H1 (cell line): ENCODE results near the gene BCAS1. TPM values are rescaled to one million over a fixed set of nuclear protein-coding genes. Genes with fewer than 3 reads are reported as not detected.
A peak's percentile ranks its signal among the peaks of the same experiment; 100 is the strongest.

Source experiments
- CTCF ChIA-PET: fragments of 300-600 bp; sonication (Branson Sonifier 250); formaldehyde crosslinking; loops from one replicate; lab custom pipeline; 2021; ENCODE audit not compliant: partially characterized antibody; lab: Charles Lee
- POLR2A ChIA-PET: fragments of 300-600 bp; sonication (Branson Sonifier 250); formaldehyde crosslinking; loops from one replicate; lab custom pipeline; 2021; ENCODE audit warnings: inconsistent platforms; ENCODE audit not compliant: partially characterized antibody; lab: Charles Lee
- DNase-seq, 2 experiments: peaks; one replicate each; pipeline versions ENCODE4 v3.0.0 to v3.0.0-alpha.2; 2010 to 2022; ENCODE audit warnings: low spot score in 2 of 2, low read depth in 1 of 2, mixed read lengths in 1 of 2
- FAIRE-seq: peaks from 2 replicates; lab custom pipeline; 2011; peaks lifted over from hg19 to GRCh38; lab: Jason Lieb, UNC
- H2AFZ ChIP-seq: 2 replicates; pipeline ENCODE4 v1.8.1; 2012; ENCODE audit warnings: low read length, inconsistent platforms
- H2AK5ac ChIP-seq: 2 replicates; pipeline ENCODE4 v1.6.1; 2013; ENCODE audit warnings: low read depth, low read length
- H2BK120ac ChIP-seq: replicated peaks from 2 replicates; pipeline ENCODE3; 2013; ENCODE audit warnings: low read depth, low read length, inconsistent platforms
- H2BK12ac ChIP-seq: 2 replicates; pipeline ENCODE4 v1.6.1; 2013; ENCODE audit warnings: low read depth, low read length
- H2BK15ac ChIP-seq: 2 replicates; pipeline ENCODE4 v1.6.1; 2013; ENCODE audit warnings: low read length
- H2BK20ac ChIP-seq: 2 replicates; pipeline ENCODE4 v1.6.1; 2013; ENCODE audit warnings: low read length
- H2BK5ac ChIP-seq: 2 replicates; pipeline ENCODE4 v1.6.1; 2013; ENCODE audit warnings: low read depth, low read length
- H3K14ac ChIP-seq: 2 replicates; pipeline ENCODE4 v1.6.1; 2013; ENCODE audit warnings: inconsistent platforms; ENCODE audit not compliant: insufficient read length
- H3K18ac ChIP-seq: 2 replicates; pipeline ENCODE4 v1.6.1; 2013; ENCODE audit warnings: low read length; ENCODE audit errors: extremely low read depth
- H3K23ac ChIP-seq: 2 replicates; pipeline ENCODE4 v1.6.1; 2013; ENCODE audit warnings: inconsistent platforms; ENCODE audit not compliant: insufficient read length
- H3K23me2 ChIP-seq: 2 replicates; pipeline ENCODE4 v1.6.1; 2013; ENCODE audit warnings: low read depth, low read length
- H3K27ac ChIP-seq: 2 replicates; pipeline ENCODE4 v1.6.1; 2011; ENCODE audit warnings: low read depth, low read length, inconsistent platforms
- H3K27me3 ChIP-seq, 4 experiments: replicated peaks in 1 of 4; 1 replicate in 1 of 4; 2 replicates in 3 of 4; pipeline versions ENCODE4 v1.6.1 to v1.8.1; 2011 to 2013; ENCODE audit warnings: low read length in 3 of 4, mild to moderate bottlenecking in 3 of 4, inconsistent platforms in 2 of 4, mixed read lengths in 2 of 4, moderate library complexity in 1 of 4; ENCODE audit not compliant: control insufficient read depth in 3 of 4, insufficient read depth in 3 of 4; ENCODE audit errors: extremely low read depth in 1 of 4
- H3K36me3 ChIP-seq, 4 experiments: 2 replicates each; pipeline versions ENCODE4 v1.6.1 to v1.8.1; 2011 to 2013; ENCODE audit warnings: mild to moderate bottlenecking in 4 of 4, low read length in 3 of 4, moderate library complexity in 2 of 4, control low read depth in 1 of 4, inconsistent platforms in 1 of 4; ENCODE audit not compliant: insufficient read depth in 4 of 4, control insufficient read depth in 2 of 4
- H3K4ac ChIP-seq: replicated peaks from 2 replicates; pipeline ENCODE3; 2013; ENCODE audit warnings: low read length, low read depth, mixed read lengths, inconsistent platforms; ENCODE audit not compliant: insufficient read length
- H3K4me1 ChIP-seq, 4 experiments: replicated peaks in 1 of 4; 1 replicate in 1 of 4; 2 replicates in 3 of 4; pipeline versions ENCODE4 v1.6.1 to v1.8.1; 2011 to 2013; ENCODE audit warnings: low read length in 3 of 4, inconsistent platforms in 2 of 4, mixed read lengths in 1 of 4; ENCODE audit not compliant: insufficient read depth in 4 of 4, control insufficient read depth in 3 of 4
- H3K4me2 ChIP-seq, 2 experiments: 2 replicates each; pipeline versions ENCODE4 v1.6.1 to v1.8.1; 2011 to 2013; ENCODE audit warnings: low read depth in 2 of 2, low read length in 2 of 2, control low read depth in 1 of 2, inconsistent platforms in 1 of 2, mild to moderate bottlenecking in 1 of 2; ENCODE audit not compliant: insufficient read depth in 1 of 2
- H3K4me3 ChIP-seq, 4 experiments: fragments of 200-600, 300-600 bp in 1 of 4; sonication (generic), shearing (Covaris generic), sonication (Bioruptor Twin) in 1 of 4; 2 replicates each; pipeline versions ENCODE4 v1.5.1 to v1.8.1; 2011 to 2016; ENCODE audit warnings: low read length in 4 of 4, low read depth in 3 of 4, control low read depth in 2 of 4, inconsistent platforms in 2 of 4, mild to moderate bottlenecking in 2 of 4, mixed read lengths in 1 of 4, moderate library complexity in 1 of 4; ENCODE audit not compliant: insufficient read depth in 2 of 4; ENCODE audit errors: extremely low read depth in 1 of 4
- H3K56ac ChIP-seq: replicated peaks from 2 replicates; pipeline ENCODE3; 2013; ENCODE audit warnings: low read depth, mild to moderate bottlenecking, mixed read lengths, low read length, inconsistent platforms; ENCODE audit not compliant: insufficient read length
- H3K79me1 ChIP-seq: 2 replicates; pipeline ENCODE4 v1.6.1; 2013; ENCODE audit warnings: low read depth, low read length, control low read depth
- H3K79me2 ChIP-seq, 2 experiments: 2 replicates each; pipeline versions ENCODE4 v1.6.1 to v1.8.1; 2012 to 2013; ENCODE audit warnings: low read length in 2 of 2, mild to moderate bottlenecking in 2 of 2, inconsistent platforms in 1 of 2; ENCODE audit not compliant: insufficient read depth in 2 of 2, control insufficient read depth in 1 of 2
- H3K9ac ChIP-seq, 4 experiments: replicated peaks in 1 of 4; 1 replicate in 1 of 4; 2 replicates in 3 of 4; pipeline versions ENCODE4 v1.6.1 to v1.8.1; 2011 to 2013; ENCODE audit warnings: low read depth in 3 of 4, low read length in 3 of 4, control low read depth in 2 of 4, mild to moderate bottlenecking in 2 of 4, moderate library complexity in 2 of 4, inconsistent platforms in 1 of 4; ENCODE audit errors: extremely low read depth in 1 of 4
- H3K9me3 ChIP-seq, 2 experiments: 2 replicates each; pipeline versions ENCODE4 v1.6.1 to v1.8.1; 2012 to 2013; ENCODE audit warnings: mild to moderate bottlenecking in 2 of 2, moderate library complexity in 2 of 2, control low read depth in 1 of 2, inconsistent platforms in 1 of 2, low read depth in 1 of 2, low read length in 1 of 2, mixed read lengths in 1 of 2; ENCODE audit not compliant: insufficient read depth in 2 of 2
- H4K20me1 ChIP-seq, 2 experiments: replicated peaks in 1 of 2; 2 replicates each; pipeline versions ENCODE3 to v1.8.1; 2011 to 2013; ENCODE audit warnings: inconsistent platforms in 2 of 2, low read length in 2 of 2, mild to moderate bottlenecking in 1 of 2; ENCODE audit not compliant: insufficient read depth in 2 of 2, control insufficient read depth in 1 of 2
- H4K5ac ChIP-seq: 2 replicates; pipeline ENCODE4 v1.6.1; 2013; ENCODE audit warnings: low read length, low read depth, mixed read lengths, inconsistent platforms; ENCODE audit not compliant: insufficient read length
- H4K8ac ChIP-seq: 2 replicates; pipeline ENCODE4 v1.8.0; 2013; ENCODE audit warnings: mild to moderate bottlenecking, moderate library complexity, low read length, inconsistent platforms; ENCODE audit not compliant: insufficient read depth; ENCODE audit errors: extremely low read depth
- H4K91ac ChIP-seq: replicated peaks from 2 replicates; pipeline ENCODE3; 2013; ENCODE audit warnings: low read length, mixed read lengths, inconsistent platforms; ENCODE audit not compliant: insufficient read length
- CHD1 ChIP-seq: IDR thresholded peaks from 2 replicates; pipeline ENCODE4 v1.6.1; 2012; ENCODE audit warnings: low read depth, low read length, improper control_type of control experiment
- SRF ChIP-seq: IDR thresholded peaks from 2 replicates; pipeline ENCODE4 v1.6.1; 2011; ENCODE audit warnings: mild to moderate bottlenecking, low read depth, low read length, moderate library complexity
- WGBS, 2 experiments: shearing (Covaris generic) in 1 of 2; methylation state at CpG; one replicate each; pipeline versions ENCODE4 v1.1.6 to v1.1.7; 2013 to 2015; ENCODE audit warnings: low lambda C conversion rate in 2 of 2, mixed read lengths in 2 of 2, inconsistent platforms in 1 of 2, low coverage in 1 of 2, missing lambda C conversion rate in 1 of 2; ENCODE audit not compliant: insufficient replicate concordance in 2 of 2, insufficient coverage in 1 of 2, insufficient read length in 1 of 2; ENCODE audit errors: extremely low coverage in 1 of 2, missing lambda C conversion rate in 1 of 2; 5-methylcytosine and 5-hydroxymethylcytosine counted together
- polyA plus RNA-seq, 7 experiments: library from polyadenylated mRNA; depleted of rRNA in 3 of 7; stranded (reverse) in 5 of 7; unstranded in 2 of 7; fragments of >200 nt in 5 of 7; fragments of 200-250 nt in 2 of 7; gene quantifications; 1 replicate in 5 of 7; 2 replicates in 1 of 7; 4 replicates in 1 of 7; pipeline versions ENCODE4 v1.2.1 to v1.2.3, GENCODE V29; 2011 to 2013; ENCODE audit warnings: missing spikeins in 2 of 7, mixed read lengths in 2 of 7
- total RNA-seq: library from RNA; stranded (reverse); fragmentation: NEBNext Ultra II Directional; extraction: Animal tissue kit (Norgen Biotek cat#: 25700); gene quantifications from 2 replicates; pipeline ENCODE4 v1.2.1, GENCODE V29; 2021

Gene BCAS1
- total and polyA plus RNA-seq, 2 of the 8 experiments (the other 6 are each of a cell fraction or from before 2014, with no cell fraction given), result 0.06 to 0.19 TPM

- no peaks in the 10 kb centered on the region for H3K36me3 ChIP-seq
- no peak overlapping the region for H2BK15ac ChIP-seq
- H3K4me1 ChIP-seq, result no peaks in the 10 kb centered on the region
- no peaks in the 10 kb centered on the region for H3K79me1 ChIP-seq
- H3K23ac ChIP-seq, result no peak overlapping the region
- WGBS, 2 experiments, result 95% methylated on average over 4 of the region's 4 CpGs; no CpG with 5 or more reads in 1 of the 2 experiments
- no peak overlapping the region for H2AK5ac ChIP-seq
- FAIRE-seq (no peak), DNase-seq (no peak)
- H3K27me3 ChIP-seq, result no peaks in the 10 kb centered on the region; a peak in 1 of 7 replicates
- H2BK20ac ChIP-seq, result no peak overlapping the region
- H4K8ac ChIP-seq, result no peak overlapping the region
- H2BK120ac ChIP-seq, result no peak overlapping the region
- H3K23me2 ChIP-seq, result no peaks in the 10 kb centered on the region; the same call in 1 of the 2 replicates
- H2BK12ac ChIP-seq, result no peak overlapping the region
- H3K14ac ChIP-seq, result no peak overlapping the region
- no peak overlapping the region for H4K91ac ChIP-seq
- H3K27ac ChIP-seq, result no peak overlapping the region
- POLR2A ChIA-PET, result no interaction called here
- no peaks in the 10 kb centered on the region for H4K20me1 ChIP-seq
- H4K5ac ChIP-seq, result no peak overlapping the region
- H3K4me2 ChIP-seq, result no peak overlapping the region
- H3K9me3 ChIP-seq, result peaks cover 0 to 9% of the 10 kb centered on the region in 2 experiments; a peak in 3 of 4 replicates
- no peak overlapping the region for H2AFZ ChIP-seq
- H3K56ac ChIP-seq, result no peak overlapping the region
- H3K18ac ChIP-seq, result no peak overlapping the region
- H2BK5ac ChIP-seq, result no peak overlapping the region
- TF ChIP-seq CHD1 (no peak), SRF (peak; percentile 73)
- H3K4ac ChIP-seq, result no peak overlapping the region
- H3K9ac ChIP-seq, result no peak overlapping the region
- H3K4me3 ChIP-seq, result no peak overlapping the region
- CTCF ChIA-PET, result no interaction called here
- H3K79me2 ChIP-seq, result no peaks in the 10 kb centered on the region
Measured at GRCh38 chr20:53952528-53953096, 117.8 kb downstream of the BCAS1 start.
